ENCODE measurements around the gene NEDD4.

DNA sequence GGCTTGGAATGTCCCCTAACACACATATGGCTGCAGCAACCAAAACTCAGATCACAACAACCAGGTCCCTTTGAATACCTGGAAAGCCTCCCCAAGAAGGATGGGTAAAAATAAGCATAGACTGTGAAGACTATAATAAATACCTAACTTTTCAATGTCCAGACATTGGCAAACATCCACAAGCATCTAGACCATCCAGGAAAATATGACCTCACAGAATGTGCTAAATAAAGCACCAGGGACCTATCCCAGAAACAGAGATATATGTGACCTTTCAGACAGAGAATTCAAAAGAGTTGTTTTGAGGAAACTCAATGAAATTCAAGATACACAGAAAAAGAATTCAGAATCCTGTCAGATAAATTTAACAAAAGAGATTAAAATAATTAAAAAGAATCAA, 109.2 kb downstream of the NEDD4 start:
- TF ChIP-seq, protein P1, sequence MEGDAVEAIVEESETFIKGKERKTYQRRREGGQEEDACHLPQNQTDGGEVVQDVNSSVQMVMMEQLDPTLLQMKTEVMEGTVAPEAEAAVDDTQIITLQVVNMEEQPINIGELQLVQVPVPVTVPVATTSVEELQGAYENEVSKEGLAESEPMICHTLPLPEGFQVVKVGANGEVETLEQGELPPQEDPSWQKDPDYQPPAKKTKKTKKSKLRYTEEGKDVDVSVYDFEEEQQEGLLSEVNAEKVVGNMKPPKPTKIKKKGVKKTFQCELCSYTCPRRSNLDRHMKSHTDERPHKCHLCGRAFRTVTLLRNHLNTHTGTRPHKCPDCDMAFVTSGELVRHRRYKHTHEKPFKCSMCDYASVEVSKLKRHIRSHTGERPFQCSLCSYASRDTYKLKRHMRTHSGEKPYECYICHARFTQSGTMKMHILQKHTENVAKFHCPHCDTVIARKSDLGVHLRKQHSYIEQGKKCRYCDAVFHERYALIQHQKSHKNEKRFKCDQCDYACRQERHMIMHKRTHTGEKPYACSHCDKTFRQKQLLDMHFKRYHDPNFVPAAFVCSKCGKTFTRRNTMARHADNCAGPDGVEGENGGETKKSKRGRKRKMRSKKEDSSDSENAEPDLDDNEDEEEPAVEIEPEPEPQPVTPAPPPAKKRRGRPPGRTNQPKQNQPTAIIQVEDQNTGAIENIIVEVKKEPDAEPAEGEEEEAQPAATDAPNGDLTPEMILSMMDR (IDR thresholded peaks at IDR 0.05), result no peak
- no peak for TF ChIP-seq POLR2A (IDR thresholded peaks at IDR 0.05)

All from Peyer's patch (tissue), 4 donors.